Choroid plexus epithelial cell (primary cell): ENCODE data around the gene OR2J3.
"Not testable (repeated sequence)": the region's sequence is repeated elsewhere in the genome, so short reads cannot be mapped to it uniquely, and the experiment has no call there.

Source experiments
- DNase-seq: peaks from one replicate; pipeline ENCODE4 v3.0.0-alpha.2; 2010; ENCODE audit warnings: low read depth
- H3K4me3 ChIP-seq: 2 replicates; pipeline ENCODE4 v1.5.1; 2011; ENCODE audit warnings: low read depth, mild to moderate bottlenecking, control low read depth, low read length, moderate library complexity
- CTCF ChIP-seq: conservative IDR thresholded peaks from 2 replicates; pipeline ENCODE4 v1.5.1; 2011; ENCODE audit warnings: low read depth, mild to moderate bottlenecking, control low read depth, inconsistent platforms, low read length, moderate library complexity

The OR2J3 gene

GRCh38 chr6:29097803-29098202 lies 10.1 kb upstream of the OR2J3 start:
- TF ChIP-seq CTCF, result no peak
- no peak overlapping the region for H3K4me3 ChIP-seq
- no peak for DNase-seq

- no peak for DNase-seq
- H3K4me3 ChIP-seq, result no peak within 1 kb of the TSS
- TF ChIP-seq CTCF, result no peak
Measured at GRCh38 chr6:29099190-29099589, 8.7 kb upstream of the OR2J3 start, which contains the start of gene OR2J1. TSS of gene OR2J1 (plus strand) at chr6:29099490. CDS start at chr6:29100943, 1,453 bp downstream.

GRCh38 chr6:29112135-29112534 lies 4.3 kb downstream of the OR2J3 start:
- no peak for TF ChIP-seq CTCF
- no peak for DNase-seq
- H3K4me3 ChIP-seq, result no peak overlapping the region

- not testable (repeated sequence) for H3K4me3 ChIP-seq, DNase-seq
Measured at GRCh38 chr6:29114964-29115363, 7.1 kb downstream of the OR2J3 start.

GRCh38 chr6:29129326-29130012 lies 21.6 kb downstream of the OR2J3 start:
- TF ChIP-seq CTCF, result no peak
- no peak overlapping the region for H3K4me3 ChIP-seq
- no peak for DNase-seq

- no peak for TF ChIP-seq CTCF
- no peak overlapping the region for H3K4me3 ChIP-seq
- DNase-seq, result no peak
Measured at GRCh38 chr6:29130644-29131043, 22.8 kb downstream of the OR2J3 start.

- DNase-seq, result no peak
- H3K4me3 ChIP-seq, result no peak overlapping the region
- TF ChIP-seq CTCF, result no peak
Measured at GRCh38 chr6:29131691-29132090, 23.8 kb downstream of the OR2J3 start.
